GM12878 (cell line): ENCODE measurements around the gene MDK. TPM values are rescaled to one million over a fixed set of nuclear protein-coding genes. Genes with fewer than 3 reads are reported as not detected.

Source experiments
- ATAC-seq: fragments of 200-7000 bp; cut with Tn5 transposase; 3 replicates; pipeline ENCODE4 v1.9.1; 2020; ENCODE audit warnings: mild to moderate bottlenecking, moderate library complexity
- BruUV-seq: library from RNA; stranded (reverse); fragments of 400-500 nt; replicated peaks from 2 replicates; lab custom pipeline; 2021; lab: Mats Ljungman, UMichigan
- CTCF ChIA-PET: fragments of 300-600 bp; sonication (Branson Sonifier 250); formaldehyde crosslinking; extraction: SDS; loops from one replicate; lab custom pipeline; 2021; ENCODE audit warnings: inconsistent platforms; lab: Yijun Ruan, JAX
- POLR2A ChIA-PET: fragments of 350-600 bp; formaldehyde crosslinking; extraction: SDS; loops from one replicate; lab custom pipeline; 2021; ENCODE audit warnings: inconsistent platforms; lab: Charles Lee
- RAD21 ChIA-PET: fragments of 300-600 bp; sonication (Branson Sonifier 250); formaldehyde crosslinking; loops from one replicate; lab custom pipeline; 2023; ENCODE audit warnings: antibody characterized with exemption; ENCODE audit not compliant: unreplicated experiment; lab: Charles Lee
- SMC1A ChIA-PET: fragments of 300-600 bp; sonication (Branson Sonifier 250); formaldehyde crosslinking; loops from one replicate; lab custom pipeline; 2023; ENCODE audit not compliant: unreplicated experiment, uncharacterized antibody; lab: Charles Lee
- DNase-seq: peaks from one replicate; pipeline ENCODE4 v3.0.0-alpha.2; 2011; ENCODE audit warnings: low read depth, low spot score
- FAIRE-seq: peaks from 3 replicates; lab custom pipeline; 2011; peaks lifted over from hg19 to GRCh38; lab: Jason Lieb, UNC
- H2AFZ ChIP-seq: 2 replicates; pipeline ENCODE4 v1.6.0; 2011; ENCODE audit warnings: low read depth, low read length, control low read depth; ENCODE audit not compliant: control insufficient read depth
- H3K27ac ChIP-seq: 2 replicates; pipeline ENCODE4 v1.5.1; 2011; ENCODE audit warnings: control low read depth; ENCODE audit not compliant: control insufficient read depth, insufficient read depth
- H3K27me3 ChIP-seq, 2 experiments: replicated peaks in 1 of 2; 2 replicates each; pipeline versions ENCODE4 v1.6.0 to v1.6.1; 2011; ENCODE audit warnings: low read length in 1 of 2; ENCODE audit not compliant: control insufficient read depth in 2 of 2, insufficient read depth in 2 of 2
- H3K36me3 ChIP-seq, 2 experiments: 2 replicates each; pipeline ENCODE4 v1.5.1; 2011; ENCODE audit warnings: low read length in 1 of 2; ENCODE audit not compliant: control insufficient read depth in 2 of 2, insufficient read depth in 2 of 2
- H3K4me1 ChIP-seq: 2 replicates; pipeline ENCODE4 v1.6.1; 2011; ENCODE audit warnings: mild to moderate bottlenecking, low read length, moderate library complexity, mixed read lengths; ENCODE audit not compliant: control insufficient read depth, insufficient read depth
- H3K4me2 ChIP-seq: 2 replicates; pipeline ENCODE4 v1.6.0; 2011; ENCODE audit warnings: control low read depth; ENCODE audit not compliant: control insufficient read depth, insufficient read depth
- H3K4me3 ChIP-seq: fragments of 200-600 bp; sonication (generic); 2 replicates; pipeline ENCODE4 v1.5.1; 2016
- H3K79me2 ChIP-seq: 2 replicates; pipeline ENCODE4 v1.6.0; 2011; ENCODE audit warnings: low read length; ENCODE audit not compliant: control insufficient read depth, insufficient read depth
- H3K9ac ChIP-seq: 2 replicates; pipeline ENCODE4 v1.8.0; 2011; ENCODE audit warnings: low read length, control low read depth, mixed read lengths; ENCODE audit not compliant: control insufficient read depth, insufficient read depth
- H3K9me3 ChIP-seq: replicated peaks from 3 replicates; pipeline ENCODE4 v1.5.1; 2011; ENCODE audit warnings: mild to moderate bottlenecking, low read length; ENCODE audit not compliant: control insufficient read depth, insufficient read depth
- H4K20me1 ChIP-seq: 2 replicates; pipeline ENCODE4 v1.6.0; 2011; ENCODE audit not compliant: control insufficient read depth, insufficient read depth
- BRCA1 ChIP-seq: IDR thresholded peaks from 2 replicates; pipeline ENCODE4 v1.6.1; 2011; ENCODE audit warnings: low read depth, low read length, improper control_type of control experiment
- DPF2 ChIP-seq: fragments of 450-650 bp; IDR thresholded peaks from 2 replicates; pipeline ENCODE4 v1.6.1; 2017; ENCODE audit warnings: mild to moderate bottlenecking
- E2F4 ChIP-seq: IDR thresholded peaks from 2 replicates; pipeline ENCODE4 v1.6.1; 2012; ENCODE audit warnings: low read depth, low read length, improper control_type of control experiment
- FOXM1 ChIP-seq: IDR thresholded peaks from 2 replicates; pipeline ENCODE4 v1.6.1; 2012; ENCODE audit warnings: low read depth, mild to moderate bottlenecking, inconsistent platforms, low read length, moderate library complexity
- HCFC1 ChIP-seq: fragments of 150-350 bp; IDR thresholded peaks from 2 replicates; pipeline ENCODE4 v1.6.1; 2014; ENCODE audit warnings: low read length
- HDAC6 ChIP-seq: fragments of 200-600 bp; sonication (generic); IDR thresholded peaks from one replicate; pipeline ENCODE4 v1.8.0; 2017; ENCODE audit warnings: antibody characterized with exemption; ENCODE audit not compliant: unreplicated experiment
- IKZF1 ChIP-seq: fragments of 450-650 bp; conservative IDR thresholded peaks from 2 replicates; pipeline ENCODE4 v1.6.1; 2017; ENCODE audit warnings: antibody characterized with exemption, mild to moderate bottlenecking
- NFYB ChIP-seq: IDR thresholded peaks from 2 replicates; pipeline ENCODE4 v1.6.1; 2011; ENCODE audit warnings: low read depth, mild to moderate bottlenecking, low read length, improper control_type of control experiment, moderate library complexity; ENCODE audit not compliant: insufficient read depth
- RB1 ChIP-seq: fragments of 450-650 bp; formaldehyde crosslinking; IDR thresholded peaks from 2 replicates; pipeline ENCODE4 v1.6.1; 2017; ENCODE audit warnings: mild to moderate bottlenecking, borderline replicate concordance
- SMAD5 ChIP-seq: IDR thresholded peaks from 2 replicates; pipeline ENCODE4 v1.6.1; 2016; ENCODE audit warnings: antibody characterized with exemption, low read depth
- SMARCA5 ChIP-seq: fragments of 450-650 bp; IDR thresholded peaks from 2 replicates; pipeline ENCODE4 v1.6.1; 2017; ENCODE audit warnings: mild to moderate bottlenecking
- STAT1 ChIP-seq: fragments of 450-650 bp; conservative IDR thresholded peaks from 2 replicates; pipeline ENCODE4 v1.6.1; 2014; ENCODE audit warnings: antibody characterized with exemption, mild to moderate bottlenecking
- SUZ12 ChIP-seq: fragments of 200-600 bp; sonication (generic); IDR thresholded peaks from one replicate; pipeline ENCODE4 v1.6.1; 2018; ENCODE audit warnings: antibody characterized with exemption, mild to moderate bottlenecking; ENCODE audit not compliant: unreplicated experiment
- USF1 ChIP-seq: IDR thresholded peaks from 2 replicates; pipeline ENCODE4 v1.6.1; 2011; ENCODE audit warnings: borderline replicate concordance, low read depth, mild to moderate bottlenecking, moderate library complexity, mixed read lengths, low read length; ENCODE audit not compliant: insufficient read depth; ENCODE audit errors: extremely low read length
- YBX1 ChIP-seq: fragments of 450-650 bp; IDR thresholded peaks from 2 replicates; pipeline ENCODE4 v1.6.1; 2016; ENCODE audit warnings: antibody characterized with exemption
- ZNF687 ChIP-seq: fragments of 450-650 bp; IDR thresholded peaks from 2 replicates; pipeline ENCODE4 v1.6.1; 2017; ENCODE audit warnings: mild to moderate bottlenecking, moderate library complexity
- in situ Hi-C: fragments of 300-500 bp; cut with MboI; formaldehyde crosslinking; loops from 9 replicates; pipeline ENCODE4 v1.14.3; 2018; ENCODE audit warnings: mixed read lengths
- intact Hi-C: fragments of 100-400 bp; cut with micrococcal nuclease; formaldehyde crosslinking; loops from one replicate; pipeline ENCODE4 v1.14.2; 2022; ENCODE audit not compliant: unreplicated experiment
- polyA plus RNA-seq, 11 experiments: library from polyadenylated mRNA; depleted of rRNA in 4 of 11; unstranded in 6 of 11; stranded (reverse) in 5 of 11; fragments of >200 nt; fragmentation: Nextera tagmentation in 4 of 11; fragmentation: Illumina TruSeq in 1 of 11; extraction: Ambion mirVana in 4 of 11; extraction: Trizol in 1 of 11; gene quantifications; 1 replicate in 1 of 11; 2 replicates in 10 of 11; pipeline versions ENCODE4 v1.2.1 to v1.2.3, GENCODE V29; 2011 to 2016; ENCODE audit warnings: inconsistent platforms in 2 of 11, missing spikeins in 2 of 11, low read depth in 1 of 11
- total RNA-seq, 4 experiments: library from RNA; depleted of rRNA in 3 of 4; stranded (reverse); fragments of >200 nt in 3 of 4; fragmentation: Illumina TruSeq in 1 of 4; extraction: Trizol in 1 of 4; gene quantifications; 2 replicates each; pipeline versions ENCODE4 v1.2.1 to v1.2.3, GENCODE V29; 2013 to 2021
- TF ChIP-seq, protein P1 (sequence below): IDR thresholded peaks from 2 replicates; pipeline ENCODE4 v1.6.1; 2012; ENCODE audit warnings: low read depth, low read length, improper control_type of control experiment

MDK gene
- total and polyA plus RNA-seq, 10 of the 15 experiments (the other 5 are each of a cell fraction or from before 2014, with no cell fraction given), result 0.77 to 17.8 (median 9.9) TPM

DNA sequence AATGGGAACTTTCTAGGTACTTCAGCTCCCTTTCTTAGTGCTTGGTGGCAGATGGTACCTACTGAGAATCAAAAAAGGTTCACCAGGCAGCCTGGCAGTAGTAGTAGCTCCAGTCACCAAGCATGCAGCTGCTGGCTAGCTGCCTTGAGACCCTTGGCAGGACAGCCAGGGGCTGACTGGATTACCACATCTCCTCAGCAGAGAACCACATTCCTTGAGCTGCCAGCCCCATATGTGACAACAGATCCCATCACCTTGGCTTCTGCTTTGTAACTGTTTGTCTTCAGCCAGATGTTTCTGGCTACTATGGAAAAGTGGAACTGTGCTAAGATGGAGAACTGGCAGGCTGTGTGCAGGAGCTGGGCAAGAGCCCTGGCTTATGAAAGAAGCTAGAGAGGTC is 49.7 kb downstream of the MDK start:
- no TSS peak for BruUV-seq

More for the DNA sequence above, 49.7 kb downstream of the MDK start:
- H3K4me2 ChIP-seq, result no peak overlapping the region
- no peak overlapping the region for H3K4me3 ChIP-seq
- H3K27ac ChIP-seq, result no peak overlapping the region
- peaks cover 19% of the 10 kb centered on the region in 2 experiments; a peak in 3 of 4 replicates for H3K36me3 ChIP-seq
- no peak overlapping the region for H2AFZ ChIP-seq
- H3K79me2 ChIP-seq, result no peaks in the 10 kb centered on the region
- TF ChIP-seq IKZF1 (no peak), SUZ12 (no peak), HDAC6 (no peak), SMAD5 (no peak), E2F4 (no peak), BRCA1 (no peak), HCFC1 (no peak), STAT1 (no peak), DPF2 (no peak), FOXM1 (no peak), SMARCA5 (no peak), ZNF687 (no peak), RB1 (no peak), YBX1 (no peak), USF1 (no peak), NFYB (no peak)
- TF ChIP-seq, protein P1, sequence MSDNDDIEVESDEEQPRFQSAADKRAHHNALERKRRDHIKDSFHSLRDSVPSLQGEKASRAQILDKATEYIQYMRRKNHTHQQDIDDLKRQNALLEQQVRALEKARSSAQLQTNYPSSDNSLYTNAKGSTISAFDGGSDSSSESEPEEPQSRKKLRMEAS, result no peak
- in situ Hi-C loops (no loop called here), intact Hi-C loops (no loop called here)
- no peaks in the 10 kb centered on the region for H3K9me3 ChIP-seq
- no peak for DNase-seq
- FAIRE-seq, result no peak
- ChIA-PET SMC1A (interaction anchor here (0.9 to 2.8 kb wide), 4 partner anchors 47 to 98 kb away, joined by 3 to 8 read pairs (median 4); no protein-coding TSS in a partner anchor), RAD21 (no interaction called here), POLR2A (no interaction called here), CTCF (interaction anchor here (0.8 to 1.5 kb wide), 4 partner anchors 12 to 98 kb away, joined by 3 to 8 read pairs (median 4); no protein-coding TSS in a partner anchor)
- H3K9ac ChIP-seq, result no peak overlapping the region
- H3K27me3 ChIP-seq, result no peaks in the 10 kb centered on the region
- no peaks in the 10 kb centered on the region for H4K20me1 ChIP-seq
- peaks cover 4% of the 10 kb centered on the region; the same call in 1 of the 2 replicates for H3K4me1 ChIP-seq
- no peak for ATAC-seq
